Suprapubic skin (tissue), 4 donors: ENCODE data around the gene CELA2A. TPM values are rescaled to one million over a fixed set of nuclear protein-coding genes. Genes with fewer than 3 reads are reported as not detected.
"Not testable (repeated sequence)": the region's sequence is repeated elsewhere in the genome, so short reads cannot be mapped to it uniquely, and the experiment has no call there.

ENCODE experiments used
- DNase-seq, 2 donors: peaks; one replicate each; pipeline ENCODE4 v3.0.0-alpha.2; 2019; ENCODE audit warnings: low spot score in 2 of 2
- H3K27ac ChIP-seq: fragments of 200-600 bp; sonication (generic); one replicate; pipeline ENCODE4 v1.5.1; 2019
- H3K27me3 ChIP-seq: fragments of 200-600 bp; sonication (generic); one replicate; pipeline ENCODE4 v1.5.1; 2019
- H3K36me3 ChIP-seq: fragments of 200-600 bp; sonication (generic); one replicate; pipeline ENCODE4 v1.5.1; 2019
- H3K4me1 ChIP-seq: fragments of 200-600 bp; sonication (generic); one replicate; pipeline ENCODE4 v1.5.1; 2019
- H3K4me3 ChIP-seq: fragments of 200-600 bp; sonication (generic); one replicate; pipeline ENCODE4 v1.5.1; 2019; ENCODE audit warnings: mild to moderate bottlenecking
- H3K9me3 ChIP-seq: fragments of 200-600 bp; sonication (generic); one replicate; pipeline ENCODE4 v1.5.1; 2019
- CTCF ChIP-seq, 2 donors: fragments of 200-600 bp in 1 of 2; fragments of 450-650 bp in 1 of 2; sonication (generic) in 1 of 2; IDR thresholded peaks; one replicate each; pipeline ENCODE4 v1.5.1; 2016 to 2019; ENCODE audit warnings: antibody characterized with exemption in 2 of 2, mild to moderate bottlenecking in 1 of 2, moderate library complexity in 1 of 2
- EP300 ChIP-seq: sonication (generic); formaldehyde crosslinking; IDR thresholded peaks from one replicate; pipeline ENCODE4 v1.6.1; 2017; ENCODE audit warnings: antibody characterized with exemption
- POLR2A ChIP-seq, 2 donors: fragments of 450-650 bp; IDR thresholded peaks; one replicate each; pipeline ENCODE4 v1.6.1; 2017; ENCODE audit warnings: antibody characterized with exemption in 2 of 2, mild to moderate bottlenecking in 2 of 2, moderate library complexity in 2 of 2
- POLR2AphosphoS5 ChIP-seq, 3 donors: sonication (generic); formaldehyde crosslinking; IDR thresholded peaks; one replicate each; pipeline ENCODE4 v1.6.1; 2017; ENCODE audit warnings: antibody characterized with exemption in 3 of 3
- WGBS: methylation state at CpG from one replicate; pipeline ENCODE4 v1.1.5; 2018; 5-methylcytosine and 5-hydroxymethylcytosine counted together
- total RNA-seq, 4 donors: library from RNA; depleted of rRNA; stranded (reverse); fragments of >200 nt; gene quantifications; one replicate each; pipeline ENCODE4 v1.1.0, GENCODE V29; 2016

CELA2A gene
- total RNA-seq, 4 donors from 2014 or later = not detected

DNA sequence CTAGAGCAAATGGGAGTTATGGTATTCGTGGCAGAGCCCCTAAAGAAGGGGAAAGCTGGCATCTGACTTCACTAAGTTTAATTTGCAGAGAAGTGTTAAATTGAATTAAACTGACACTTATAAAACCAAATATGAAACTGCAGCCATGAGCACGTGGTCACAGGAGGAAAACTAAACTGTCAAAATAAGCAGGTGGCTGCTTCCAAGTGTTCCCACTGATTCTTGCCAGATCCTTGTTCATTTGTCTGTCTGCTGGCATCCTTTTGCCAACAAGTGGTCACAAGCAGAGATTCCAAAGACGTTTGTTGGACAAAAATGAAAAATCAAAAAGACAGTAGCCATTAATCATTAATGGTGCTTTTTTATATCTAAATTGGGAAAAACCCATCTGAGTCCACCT lies 12.8 kb downstream of the CELA2A start:
- WGBS = 40% methylated on average over 3 of the region's 3 CpGs
- no peaks in the 10 kb centered on the region for H3K27me3 ChIP-seq
- no peak for DNase-seq
- no peak for TF ChIP-seq POLR2A (IDR thresholded peaks at IDR 0.05)
- no peak for TF ChIP-seq POLR2AphosphoS5 (IDR thresholded peaks at IDR 0.05)
- no peak for TF ChIP-seq CTCF (IDR thresholded peaks at IDR 0.05)
- TF ChIP-seq EP300 = no peak
- H3K27ac ChIP-seq = no peak overlapping the region
- H3K36me3 ChIP-seq = no peaks in the 10 kb centered on the region
- H3K9me3 ChIP-seq = no peaks in the 10 kb centered on the region
- H3K4me3 ChIP-seq = no peak overlapping the region
- H3K4me1 ChIP-seq = no peaks in the 10 kb centered on the region

DNA sequence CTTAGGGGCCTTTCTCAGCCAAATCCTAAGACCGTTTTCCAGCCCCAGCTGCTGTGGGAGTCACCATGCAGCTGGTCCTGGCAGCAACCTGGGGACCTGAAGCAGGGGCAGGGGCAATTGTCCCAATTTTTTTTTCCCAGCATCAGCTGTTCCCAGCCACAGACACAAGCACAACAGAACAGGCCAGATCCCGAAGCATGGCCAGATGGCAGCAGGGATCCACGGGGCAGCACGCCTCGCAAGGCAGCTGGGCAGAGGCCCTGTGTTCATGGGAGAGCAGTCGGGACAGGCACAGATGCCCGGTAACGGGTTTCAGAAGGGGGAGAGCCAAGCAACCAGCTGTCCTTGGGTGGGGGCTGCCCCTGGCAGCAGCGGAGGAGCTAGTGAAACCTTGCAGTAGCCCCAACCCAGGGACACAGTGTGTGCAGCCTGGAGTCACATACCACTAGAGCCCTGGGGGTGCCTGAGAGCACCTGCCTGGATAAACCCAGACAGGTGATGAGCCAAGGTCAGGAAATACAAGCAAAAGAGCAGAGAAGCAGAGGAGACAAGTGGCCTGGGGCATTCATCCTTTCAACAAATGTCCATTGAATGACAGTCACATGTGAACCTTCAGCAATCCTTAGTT lies 13.4 kb downstream of the CELA2A start:
- 75% methylated on average over 9 of the region's 9 CpGs for WGBS
- not testable (repeated sequence) for H3K4me3 ChIP-seq, H3K9me3 ChIP-seq, H3K36me3 ChIP-seq, DNase-seq, H3K27ac ChIP-seq, H3K27me3 ChIP-seq, H3K4me1 ChIP-seq

DNA sequence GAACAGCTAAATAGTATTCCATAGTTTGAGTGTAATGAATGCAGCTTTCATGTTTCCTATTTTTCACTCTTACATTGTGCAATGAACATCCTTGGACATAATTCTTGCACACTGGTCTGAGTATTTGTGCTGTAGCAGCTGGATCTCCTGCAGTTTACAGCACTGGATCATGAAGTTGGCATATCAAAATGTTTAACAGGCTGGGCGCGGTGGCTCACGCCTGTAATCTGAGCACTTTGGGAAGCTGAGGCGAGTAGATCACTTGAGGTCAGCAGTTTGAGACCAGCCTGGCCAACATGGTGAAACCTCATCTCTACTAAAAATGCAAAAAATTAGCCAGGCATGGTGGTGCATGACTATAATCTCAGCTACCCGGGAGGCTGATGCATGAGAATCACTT lies 14.5 kb downstream of the CELA2A start:
- H3K36me3 ChIP-seq, H3K4me3 ChIP-seq, DNase-seq, H3K27ac ChIP-seq, H3K4me1 ChIP-seq, H3K27me3 ChIP-seq, H3K9me3 ChIP-seq: not testable (repeated sequence)
- WGBS = 91% methylated on average over 5 of the region's 5 CpGs

DNA sequence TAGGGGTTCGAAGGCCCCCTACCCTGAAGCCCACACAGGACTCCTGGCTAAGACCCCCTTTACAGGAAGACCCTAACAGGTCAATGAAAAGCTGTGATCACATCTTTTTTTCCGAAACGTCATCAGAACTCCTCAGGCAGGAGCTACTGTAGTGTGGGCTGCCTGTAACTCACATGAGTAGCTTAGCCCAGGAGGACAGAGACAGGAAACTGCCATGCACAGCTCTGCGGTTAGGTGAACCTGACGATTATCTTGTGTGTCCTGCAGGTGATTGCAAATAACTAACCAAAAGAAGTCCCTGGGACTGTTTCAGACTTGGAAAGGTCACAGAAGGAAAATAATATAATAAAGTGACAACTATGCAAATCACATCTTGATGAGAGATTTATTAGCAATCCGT lies 15.2 kb downstream of the CELA2A start:
- not testable (repeated sequence) for DNase-seq, H3K36me3 ChIP-seq, H3K9me3 ChIP-seq, H3K4me3 ChIP-seq, H3K27ac ChIP-seq, H3K27me3 ChIP-seq, H3K4me1 ChIP-seq
- WGBS = 71% methylated on average over 6 of the region's 6 CpGs

DNA sequence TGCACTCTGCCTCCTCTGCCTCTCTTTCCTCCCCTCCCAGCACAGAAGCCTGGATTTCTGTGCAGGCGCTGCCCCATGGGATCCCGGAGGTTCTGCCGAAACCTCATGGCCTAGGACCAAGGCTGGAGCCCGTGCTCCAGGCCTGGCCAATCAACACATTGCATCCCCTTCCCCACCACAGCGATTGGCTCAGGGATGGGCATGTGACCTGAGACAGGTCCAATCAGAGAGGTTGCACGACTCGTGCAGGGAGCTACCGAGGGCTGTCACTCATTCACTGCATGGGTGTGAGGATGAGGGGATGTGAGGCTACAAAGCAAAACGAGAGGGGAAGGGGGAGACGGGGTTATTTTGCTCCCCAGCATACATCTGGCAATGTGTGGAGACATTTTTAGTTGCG lies 16.1 kb downstream of the CELA2A start:
- H3K4me3 ChIP-seq = no peak overlapping the region
- no peaks in the 10 kb centered on the region for H3K36me3 ChIP-seq
- WGBS = 80% methylated on average over 11 of the region's 11 CpGs
- no peaks in the 10 kb centered on the region for H3K4me1 ChIP-seq
- H3K27me3 ChIP-seq = no peaks in the 10 kb centered on the region
- TF ChIP-seq EP300 (no peak), POLR2AphosphoS5 (IDR thresholded peaks at IDR 0.05) (no peak), POLR2A (IDR thresholded peaks at IDR 0.05) (no peak)
- no peak for DNase-seq
- H3K27ac ChIP-seq = no peak overlapping the region
- no peaks in the 10 kb centered on the region for H3K9me3 ChIP-seq

DNA sequence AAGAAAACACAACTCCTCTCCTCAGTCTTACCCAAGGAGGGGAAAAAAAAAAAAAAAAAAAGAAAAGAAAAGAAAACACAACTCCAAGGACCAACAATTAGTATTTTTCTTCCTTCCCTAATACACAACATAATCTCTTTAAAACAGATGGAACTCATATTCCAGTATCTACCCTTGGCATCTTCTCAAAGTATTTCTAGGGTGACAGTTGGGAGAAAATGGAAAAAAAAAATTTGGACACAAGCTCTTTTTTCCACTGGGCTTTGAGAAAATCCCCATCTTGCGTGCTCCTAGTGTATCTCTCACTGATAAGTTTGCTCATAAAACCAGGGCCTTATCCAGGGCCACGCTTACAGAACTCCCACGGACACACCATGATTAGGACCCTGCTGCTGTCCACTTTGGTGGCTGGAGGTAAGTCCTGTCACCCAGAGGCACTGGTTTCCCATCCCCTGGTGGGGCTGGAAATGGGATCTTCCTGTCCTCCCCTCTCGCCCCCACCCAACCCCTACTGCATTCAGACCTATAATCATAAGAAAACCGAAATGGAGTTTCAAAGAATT lies 19.3 kb downstream of the CELA2A start, which contains the start of gene CELA2B:
Gene CELA2B, plus strand, starts transcription at position 353 of the 563 bp plus-strand sequence. Its CDS starts 22 bp downstream, at position 375.
- H3K4me3 ChIP-seq = no peak within 1 kb of the TSS
- no peaks in the 10 kb centered on the region for H3K27me3 ChIP-seq
- WGBS = 77% methylated on average over 5 of the region's 5 CpGs
- no peaks in the 10 kb centered on the region for H3K36me3 ChIP-seq
- no peak for TF ChIP-seq POLR2AphosphoS5 (IDR thresholded peaks at IDR 0.05)
- no peak for TF ChIP-seq POLR2A (IDR thresholded peaks at IDR 0.05)
- no peak for TF ChIP-seq CTCF (IDR thresholded peaks at IDR 0.05)
- TF ChIP-seq EP300 = no peak
- DNase-seq = no peak
- no peak within 1 kb of the TSS for H3K27ac ChIP-seq
- H3K4me1 ChIP-seq = no peaks in the 10 kb centered on the region
- H3K9me3 ChIP-seq = no peaks in the 10 kb centered on the region

GRCh38 chr1:15476927-15477326 lies 20.4 kb downstream of the CELA2A start:
- no peak for TF ChIP-seq POLR2AphosphoS5 (IDR thresholded peaks at IDR 0.05)
- TF ChIP-seq CTCF (IDR thresholded peaks at IDR 0.05) = no peak
- no peak for TF ChIP-seq EP300
- no peak for TF ChIP-seq POLR2A (IDR thresholded peaks at IDR 0.05)
- DNase-seq = no peak
- no peaks in the 10 kb centered on the region for H3K36me3 ChIP-seq
- no peak overlapping the region for H3K27ac ChIP-seq
- H3K4me1 ChIP-seq = no peaks in the 10 kb centered on the region
- no peaks in the 10 kb centered on the region for H3K9me3 ChIP-seq
- H3K27me3 ChIP-seq = no peaks in the 10 kb centered on the region
- WGBS = 93% methylated on average over 3 of the region's 3 CpGs
- H3K4me3 ChIP-seq = no peak overlapping the region
